H1 (cell line): ENCODE measurements around the gene C16orf54. TPM values are rescaled to one million over a fixed set of nuclear protein-coding genes. Genes with fewer than 3 reads are reported as not detected.

Source experiments
- CTCF ChIA-PET: fragments of 300-600 bp; sonication (Branson Sonifier 250); formaldehyde crosslinking; loops from one replicate; lab custom pipeline; 2021; ENCODE audit not compliant: partially characterized antibody; lab: Charles Lee
- POLR2A ChIA-PET: fragments of 300-600 bp; sonication (Branson Sonifier 250); formaldehyde crosslinking; loops from one replicate; lab custom pipeline; 2021; ENCODE audit warnings: inconsistent platforms; ENCODE audit not compliant: partially characterized antibody; lab: Charles Lee
- DNase-seq, 2 experiments: peaks; one replicate each; pipeline versions ENCODE4 v3.0.0 to v3.0.0-alpha.2; 2010 to 2022; ENCODE audit warnings: low spot score in 2 of 2, low read depth in 1 of 2, mixed read lengths in 1 of 2
- FAIRE-seq: peaks from 2 replicates; lab custom pipeline; 2011; peaks lifted over from hg19 to GRCh38; lab: Jason Lieb, UNC
- H2AFZ ChIP-seq: 2 replicates; pipeline ENCODE4 v1.8.1; 2012; ENCODE audit warnings: low read length, inconsistent platforms
- H2AK5ac ChIP-seq: 2 replicates; pipeline ENCODE4 v1.6.1; 2013; ENCODE audit warnings: low read depth, low read length
- H2BK120ac ChIP-seq: replicated peaks from 2 replicates; pipeline ENCODE3; 2013; ENCODE audit warnings: low read depth, low read length, inconsistent platforms
- H2BK12ac ChIP-seq: 2 replicates; pipeline ENCODE4 v1.6.1; 2013; ENCODE audit warnings: low read depth, low read length
- H2BK15ac ChIP-seq: 2 replicates; pipeline ENCODE4 v1.6.1; 2013; ENCODE audit warnings: low read length
- H2BK20ac ChIP-seq: 2 replicates; pipeline ENCODE4 v1.6.1; 2013; ENCODE audit warnings: low read length
- H2BK5ac ChIP-seq: 2 replicates; pipeline ENCODE4 v1.6.1; 2013; ENCODE audit warnings: low read depth, low read length
- H3K14ac ChIP-seq: 2 replicates; pipeline ENCODE4 v1.6.1; 2013; ENCODE audit warnings: inconsistent platforms; ENCODE audit not compliant: insufficient read length
- H3K18ac ChIP-seq: 2 replicates; pipeline ENCODE4 v1.6.1; 2013; ENCODE audit warnings: low read length; ENCODE audit errors: extremely low read depth
- H3K23ac ChIP-seq: 2 replicates; pipeline ENCODE4 v1.6.1; 2013; ENCODE audit warnings: inconsistent platforms; ENCODE audit not compliant: insufficient read length
- H3K23me2 ChIP-seq: 2 replicates; pipeline ENCODE4 v1.6.1; 2013; ENCODE audit warnings: low read depth, low read length
- H3K27ac ChIP-seq: 2 replicates; pipeline ENCODE4 v1.6.1; 2011; ENCODE audit warnings: low read depth, low read length, inconsistent platforms
- H3K27me3 ChIP-seq, 4 experiments: replicated peaks in 1 of 4; 1 replicate in 1 of 4; 2 replicates in 3 of 4; pipeline versions ENCODE4 v1.6.1 to v1.8.1; 2011 to 2013; ENCODE audit warnings: low read length in 3 of 4, mild to moderate bottlenecking in 3 of 4, inconsistent platforms in 2 of 4, mixed read lengths in 2 of 4, moderate library complexity in 1 of 4; ENCODE audit not compliant: control insufficient read depth in 3 of 4, insufficient read depth in 3 of 4; ENCODE audit errors: extremely low read depth in 1 of 4
- H3K36me3 ChIP-seq, 4 experiments: 2 replicates each; pipeline versions ENCODE4 v1.6.1 to v1.8.1; 2011 to 2013; ENCODE audit warnings: mild to moderate bottlenecking in 4 of 4, low read length in 3 of 4, moderate library complexity in 2 of 4, control low read depth in 1 of 4, inconsistent platforms in 1 of 4; ENCODE audit not compliant: insufficient read depth in 4 of 4, control insufficient read depth in 2 of 4
- H3K4ac ChIP-seq: replicated peaks from 2 replicates; pipeline ENCODE3; 2013; ENCODE audit warnings: low read length, low read depth, mixed read lengths, inconsistent platforms; ENCODE audit not compliant: insufficient read length
- H3K4me1 ChIP-seq, 4 experiments: replicated peaks in 1 of 4; 1 replicate in 1 of 4; 2 replicates in 3 of 4; pipeline versions ENCODE4 v1.6.1 to v1.8.1; 2011 to 2013; ENCODE audit warnings: low read length in 3 of 4, inconsistent platforms in 2 of 4, mixed read lengths in 1 of 4; ENCODE audit not compliant: insufficient read depth in 4 of 4, control insufficient read depth in 3 of 4
- H3K4me2 ChIP-seq, 2 experiments: 2 replicates each; pipeline versions ENCODE4 v1.6.1 to v1.8.1; 2011 to 2013; ENCODE audit warnings: low read depth in 2 of 2, low read length in 2 of 2, control low read depth in 1 of 2, inconsistent platforms in 1 of 2, mild to moderate bottlenecking in 1 of 2; ENCODE audit not compliant: insufficient read depth in 1 of 2
- H3K4me3 ChIP-seq, 4 experiments: fragments of 200-600, 300-600 bp in 1 of 4; sonication (generic), shearing (Covaris generic), sonication (Bioruptor Twin) in 1 of 4; 2 replicates each; pipeline versions ENCODE4 v1.5.1 to v1.8.1; 2011 to 2016; ENCODE audit warnings: low read length in 4 of 4, low read depth in 3 of 4, control low read depth in 2 of 4, inconsistent platforms in 2 of 4, mild to moderate bottlenecking in 2 of 4, mixed read lengths in 1 of 4, moderate library complexity in 1 of 4; ENCODE audit not compliant: insufficient read depth in 2 of 4; ENCODE audit errors: extremely low read depth in 1 of 4
- H3K56ac ChIP-seq: replicated peaks from 2 replicates; pipeline ENCODE3; 2013; ENCODE audit warnings: low read depth, mild to moderate bottlenecking, mixed read lengths, low read length, inconsistent platforms; ENCODE audit not compliant: insufficient read length
- H3K79me1 ChIP-seq: 2 replicates; pipeline ENCODE4 v1.6.1; 2013; ENCODE audit warnings: low read depth, low read length, control low read depth
- H3K79me2 ChIP-seq, 2 experiments: 2 replicates each; pipeline versions ENCODE4 v1.6.1 to v1.8.1; 2012 to 2013; ENCODE audit warnings: low read length in 2 of 2, mild to moderate bottlenecking in 2 of 2, inconsistent platforms in 1 of 2; ENCODE audit not compliant: insufficient read depth in 2 of 2, control insufficient read depth in 1 of 2
- H3K9ac ChIP-seq, 4 experiments: replicated peaks in 1 of 4; 1 replicate in 1 of 4; 2 replicates in 3 of 4; pipeline versions ENCODE4 v1.6.1 to v1.8.1; 2011 to 2013; ENCODE audit warnings: low read depth in 3 of 4, low read length in 3 of 4, control low read depth in 2 of 4, mild to moderate bottlenecking in 2 of 4, moderate library complexity in 2 of 4, inconsistent platforms in 1 of 4; ENCODE audit errors: extremely low read depth in 1 of 4
- H3K9me3 ChIP-seq, 2 experiments: 2 replicates each; pipeline versions ENCODE4 v1.6.1 to v1.8.1; 2012 to 2013; ENCODE audit warnings: mild to moderate bottlenecking in 2 of 2, moderate library complexity in 2 of 2, control low read depth in 1 of 2, inconsistent platforms in 1 of 2, low read depth in 1 of 2, low read length in 1 of 2, mixed read lengths in 1 of 2; ENCODE audit not compliant: insufficient read depth in 2 of 2
- H4K20me1 ChIP-seq, 2 experiments: replicated peaks in 1 of 2; 2 replicates each; pipeline versions ENCODE3 to v1.8.1; 2011 to 2013; ENCODE audit warnings: inconsistent platforms in 2 of 2, low read length in 2 of 2, mild to moderate bottlenecking in 1 of 2; ENCODE audit not compliant: insufficient read depth in 2 of 2, control insufficient read depth in 1 of 2
- H4K5ac ChIP-seq: 2 replicates; pipeline ENCODE4 v1.6.1; 2013; ENCODE audit warnings: low read length, low read depth, mixed read lengths, inconsistent platforms; ENCODE audit not compliant: insufficient read length
- H4K8ac ChIP-seq: 2 replicates; pipeline ENCODE4 v1.8.0; 2013; ENCODE audit warnings: mild to moderate bottlenecking, moderate library complexity, low read length, inconsistent platforms; ENCODE audit not compliant: insufficient read depth; ENCODE audit errors: extremely low read depth
- H4K91ac ChIP-seq: replicated peaks from 2 replicates; pipeline ENCODE3; 2013; ENCODE audit warnings: low read length, mixed read lengths, inconsistent platforms; ENCODE audit not compliant: insufficient read length
- ASH2L ChIP-seq: fragments of 200-600, 300-600 bp; sonication (generic); IDR thresholded peaks from one replicate; pipeline ENCODE4 v1.7.1; 2017; ENCODE audit warnings: low read length
- CHD1 ChIP-seq: IDR thresholded peaks from 2 replicates; pipeline ENCODE4 v1.6.1; 2012; ENCODE audit warnings: low read depth, low read length, improper control_type of control experiment
- CTCF ChIP-seq, 3 experiments: IDR thresholded peaks; 1 replicate in 2 of 3; 2 replicates in 1 of 3; pipeline versions ENCODE4 v1.5.1 to v1.6.1; 2011; ENCODE audit warnings: low read length in 3 of 3, mild to moderate bottlenecking in 3 of 3, inconsistent platforms in 2 of 3, low read depth in 1 of 3, moderate library complexity in 1 of 3; ENCODE audit not compliant: insufficient read depth in 1 of 3; ENCODE audit errors: control extremely low read depth in 1 of 3
- JUN ChIP-seq: IDR thresholded peaks from 2 replicates; pipeline ENCODE4 v1.6.1; 2011; ENCODE audit warnings: low read depth, mild to moderate bottlenecking, improper control_type of control experiment, low read length
- KDM5A ChIP-seq: fragments of 200-600 bp; IDR thresholded peaks from 2 replicates; pipeline ENCODE4 v1.7.1; 2012; ENCODE audit warnings: mild to moderate bottlenecking, low read length, inconsistent platforms, mixed read lengths
- PHF8 ChIP-seq: fragments of 200-600 bp; sonication (generic); conservative IDR thresholded peaks from 2 replicates; pipeline ENCODE4 v1.7.1; 2012; ENCODE audit warnings: low read depth, mild to moderate bottlenecking, inconsistent platforms, low read length, moderate library complexity
- POLR2AphosphoS5 ChIP-seq: IDR thresholded peaks from 2 replicates; pipeline ENCODE4 v1.6.1; 2011; ENCODE audit warnings: low read depth, low read length
- SIX5 ChIP-seq: IDR thresholded peaks from 2 replicates; pipeline ENCODE4 v1.6.1; 2011; ENCODE audit warnings: mild to moderate bottlenecking, low read depth, low read length
- SRF ChIP-seq: IDR thresholded peaks from 2 replicates; pipeline ENCODE4 v1.6.1; 2011; ENCODE audit warnings: mild to moderate bottlenecking, low read depth, low read length, moderate library complexity
- TBP ChIP-seq: IDR thresholded peaks from 2 replicates; pipeline ENCODE4 v1.6.1; 2011; ENCODE audit warnings: low read depth, low read length, improper control_type of control experiment
- USF2 ChIP-seq: IDR thresholded peaks from 2 replicates; pipeline ENCODE4 v1.6.1; 2011; ENCODE audit warnings: low read length, improper control_type of control experiment
- ZNF274 ChIP-seq: IDR thresholded peaks from 2 replicates; pipeline ENCODE4 v1.7.0; 2012; ENCODE audit warnings: low read length, borderline replicate concordance; ENCODE audit errors: extremely low read depth
- WGBS, 2 experiments: shearing (Covaris generic) in 1 of 2; methylation state at CpG; one replicate each; pipeline versions ENCODE4 v1.1.6 to v1.1.7; 2013 to 2015; ENCODE audit warnings: low lambda C conversion rate in 2 of 2, mixed read lengths in 2 of 2, inconsistent platforms in 1 of 2, low coverage in 1 of 2, missing lambda C conversion rate in 1 of 2; ENCODE audit not compliant: insufficient replicate concordance in 2 of 2, insufficient coverage in 1 of 2, insufficient read length in 1 of 2; ENCODE audit errors: extremely low coverage in 1 of 2, missing lambda C conversion rate in 1 of 2; 5-methylcytosine and 5-hydroxymethylcytosine counted together
- polyA plus RNA-seq, 7 experiments: library from polyadenylated mRNA; depleted of rRNA in 3 of 7; stranded (reverse) in 5 of 7; unstranded in 2 of 7; fragments of >200 nt in 5 of 7; fragments of 200-250 nt in 2 of 7; gene quantifications; 1 replicate in 5 of 7; 2 replicates in 1 of 7; 4 replicates in 1 of 7; pipeline versions ENCODE4 v1.2.1 to v1.2.3, GENCODE V29; 2011 to 2013; ENCODE audit warnings: missing spikeins in 2 of 7, mixed read lengths in 2 of 7
- total RNA-seq: library from RNA; stranded (reverse); fragmentation: NEBNext Ultra II Directional; extraction: Animal tissue kit (Norgen Biotek cat#: 25700); gene quantifications from 2 replicates; pipeline ENCODE4 v1.2.1, GENCODE V29; 2021

C16orf54 gene
- total and polyA plus RNA-seq, 2 of the 8 experiments (the other 6 are each of a cell fraction or from before 2014, with no cell fraction given): not detected

- no peak overlapping the region for H3K18ac ChIP-seq
- TF ChIP-seq CHD1 (no peak), POLR2AphosphoS5 (no peak), JUN (no peak), KDM5A (no peak), USF2 (no peak), TBP (no peak), SIX5 (no peak), SRF (no peak), ZNF274 (no peak), ASH2L (no peak), CTCF (IDR thresholded peaks at IDR 0.05; ENCODE audit: control extremely low read depth in 1 of 3, insufficient read depth in 1 of 3, low read depth in 1 of 3, low read length in 3 of 3) (no peak), PHF8 (no peak)
These were observed 16.1 kb upstream of the C16orf54 start for GRCh38 chr16:29761882-29762281.

More at GRCh38 chr16:29761882-29762281, 16.1 kb upstream of the C16orf54 start:
- ChIA-PET CTCF (interaction anchor here (0.7 kb wide), 1 partner anchor 271 kb away, joined by 3 read pairs; no protein-coding TSS in a partner anchor), POLR2A (interaction anchor here (1.0 to 1.4 kb wide), 2 partner anchors 17 to 72 kb away, joined by 3 to 5 read pairs; no protein-coding TSS in a partner anchor)
- WGBS, 2 experiments: 94% methylated on average over 6 of the region's 6 CpGs; no CpG with 5 or more reads in 1 of the 2 experiments
- Histone ChIP-seq H3K4me1 (no peaks in the 10 kb centered on the region), H3K14ac (no peak overlapping the region), H4K5ac (no peak overlapping the region), H3K79me2 (no peaks in the 10 kb centered on the region), H3K27ac (no peak overlapping the region), H3K36me3 (no peaks in the 10 kb centered on the region), H3K23ac (no peak overlapping the region), H3K4ac (no peak overlapping the region), H4K91ac (no peak overlapping the region), H3K4me2 (no peak overlapping the region), H4K8ac (no peak overlapping the region), H2BK12ac (no peak overlapping the region), H2BK20ac (no peak overlapping the region), H3K4me3 (no peak overlapping the region), H3K9me3 (no peaks in the 10 kb centered on the region), H2BK15ac (no peak overlapping the region), H2BK5ac (no peak overlapping the region), H2AK5ac (no peak overlapping the region), H4K20me1 (no peaks in the 10 kb centered on the region), H2BK120ac (no peak overlapping the region), H2AFZ (no peak overlapping the region), H3K9ac (no peak overlapping the region), H3K56ac (no peak overlapping the region), H3K23me2 (no peaks in the 10 kb centered on the region), H3K27me3 (no peaks in the 10 kb centered on the region), H3K79me1 (no peaks in the 10 kb centered on the region)
- no peak for FAIRE-seq
- DNase-seq: no peak
